DOHH2 (cell line): ENCODE measurements around the gene HPS3.

Experiments used
- EZH2phosphoT487 ChIP-seq: fragments of 200-600 bp; sonication (generic); IDR thresholded peaks from 2 replicates; pipeline ENCODE4 v1.6.1; 2017; ENCODE audit warnings: borderline replicate concordance, mild to moderate bottlenecking, antibody characterized with exemption, low read length, moderate library complexity, mixed read lengths
- TF ChIP-seq, protein P1 (sequence below): fragments of 200-600 bp; sonication (generic); IDR thresholded peaks from one replicate; pipeline ENCODE4 v1.5.1; 2014; ENCODE audit warnings: antibody characterized with exemption, mild to moderate bottlenecking, low read depth, low read length; ENCODE audit not compliant: poor library complexity, severe bottlenecking

GRCh38 chr3:149119466-149119865 lies 10.0 kb upstream of the HPS3 start:
- TF ChIP-seq, protein P1, sequence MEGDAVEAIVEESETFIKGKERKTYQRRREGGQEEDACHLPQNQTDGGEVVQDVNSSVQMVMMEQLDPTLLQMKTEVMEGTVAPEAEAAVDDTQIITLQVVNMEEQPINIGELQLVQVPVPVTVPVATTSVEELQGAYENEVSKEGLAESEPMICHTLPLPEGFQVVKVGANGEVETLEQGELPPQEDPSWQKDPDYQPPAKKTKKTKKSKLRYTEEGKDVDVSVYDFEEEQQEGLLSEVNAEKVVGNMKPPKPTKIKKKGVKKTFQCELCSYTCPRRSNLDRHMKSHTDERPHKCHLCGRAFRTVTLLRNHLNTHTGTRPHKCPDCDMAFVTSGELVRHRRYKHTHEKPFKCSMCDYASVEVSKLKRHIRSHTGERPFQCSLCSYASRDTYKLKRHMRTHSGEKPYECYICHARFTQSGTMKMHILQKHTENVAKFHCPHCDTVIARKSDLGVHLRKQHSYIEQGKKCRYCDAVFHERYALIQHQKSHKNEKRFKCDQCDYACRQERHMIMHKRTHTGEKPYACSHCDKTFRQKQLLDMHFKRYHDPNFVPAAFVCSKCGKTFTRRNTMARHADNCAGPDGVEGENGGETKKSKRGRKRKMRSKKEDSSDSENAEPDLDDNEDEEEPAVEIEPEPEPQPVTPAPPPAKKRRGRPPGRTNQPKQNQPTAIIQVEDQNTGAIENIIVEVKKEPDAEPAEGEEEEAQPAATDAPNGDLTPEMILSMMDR: no peak
- TF ChIP-seq EZH2phosphoT487: no peak
